Activated T-helper 1 cell treated with anti-CD3 and anti-CD28 coated beads, Interleukin-12 subunit alpha, Interleukin-12 subunit beta, Interleukin-2, Interleukin-4 antibody, amounts not matched to agents 30 ng/mL and 10 ng/mL and 1 ng/mL, durations not matched to agents 14 hours and 24 hours and 36 hours (primary cell): Measurements from ENCODE around the gene EFEMP2. TPM values are rescaled to one million over a fixed set of nuclear protein-coding genes. Genes with fewer than 3 reads are reported as not detected.
"Not testable (repeated sequence)": the region's sequence is repeated elsewhere in the genome, so short reads cannot be mapped to it uniquely, and the experiment has no call there.

ENCODE experiments used
- DNase-seq: peaks from one replicate; pipeline ENCODE4 v3.0.0; 2021; ENCODE audit warnings: low spot score
- H3K27ac Mint-ChIP-seq: one replicate; pipeline ENCODE4 v1.8.0; 2021; ENCODE audit warnings: mild to moderate bottlenecking, mixed read lengths
- H3K27me3 Mint-ChIP-seq: one replicate; pipeline ENCODE4 v1.8.0; 2022; ENCODE audit warnings: mild to moderate bottlenecking, moderate library complexity, mixed read lengths; ENCODE audit not compliant: insufficient read depth
- H3K36me3 Mint-ChIP-seq: one replicate; pipeline ENCODE4 v1.8.0; 2021; ENCODE audit warnings: low read depth, mixed read lengths
- H3K4me1 Mint-ChIP-seq: one replicate; pipeline ENCODE4 v1.8.0; 2021; ENCODE audit warnings: low read depth, mixed read lengths
- H3K4me3 Mint-ChIP-seq: one replicate; pipeline ENCODE4 v1.8.0; 2021; ENCODE audit warnings: mild to moderate bottlenecking, moderate library complexity, mixed read lengths
- H3K9me3 Mint-ChIP-seq: one replicate; pipeline ENCODE4 v1.8.0; 2021; ENCODE audit warnings: mixed read lengths
- intact Hi-C: fragments of 100-400 bp; cut with micrococcal nuclease; formaldehyde crosslinking; loops from one replicate; pipeline ENCODE4 v1.15.1; 2024
- total RNA-seq: library from RNA; stranded (reverse); gene quantifications from 2 replicates; pipeline ENCODE4 v1.2.3, GENCODE V29; 2022

The EFEMP2 gene
- total RNA-seq, 1 donor from 2014 or later = 7.9 TPM

DNA sequence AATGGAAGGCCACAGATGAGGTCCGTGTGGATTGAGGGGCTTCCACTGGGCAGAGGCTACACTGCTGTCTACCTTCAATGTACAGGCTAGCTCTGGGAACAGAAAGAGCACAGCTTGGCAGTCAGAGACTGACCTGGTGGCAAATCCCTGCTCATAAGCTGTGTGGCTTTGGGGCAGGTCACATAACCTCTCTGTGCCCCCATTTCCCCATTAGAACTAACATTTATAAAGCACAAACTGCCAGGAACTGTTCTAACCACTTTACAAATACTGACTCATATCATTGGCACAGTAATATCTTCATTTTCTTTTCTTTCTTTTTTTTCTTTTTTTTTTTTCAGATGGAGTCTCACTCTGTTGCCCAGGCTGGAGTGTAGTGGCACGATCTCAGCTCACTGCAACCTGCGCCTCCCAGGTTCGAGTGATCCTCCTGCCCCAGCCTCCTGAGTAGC is 24.4 kb upstream of the EFEMP2 start:
- no peak for DNase-seq
- peaks cover 45% of the 10 kb centered on the region for H3K4me1 Mint-ChIP-seq
- H3K27me3 Mint-ChIP-seq = no peaks in the 10 kb centered on the region
- H3K36me3 Mint-ChIP-seq = peaks cover 31% of the 10 kb centered on the region
- H3K27ac Mint-ChIP-seq = no peak overlapping the region
- H3K4me3 Mint-ChIP-seq = peak overlapping the region; percentile 67
- no peaks in the 10 kb centered on the region for H3K9me3 Mint-ChIP-seq
- intact Hi-C loops = no loop called here

DNA sequence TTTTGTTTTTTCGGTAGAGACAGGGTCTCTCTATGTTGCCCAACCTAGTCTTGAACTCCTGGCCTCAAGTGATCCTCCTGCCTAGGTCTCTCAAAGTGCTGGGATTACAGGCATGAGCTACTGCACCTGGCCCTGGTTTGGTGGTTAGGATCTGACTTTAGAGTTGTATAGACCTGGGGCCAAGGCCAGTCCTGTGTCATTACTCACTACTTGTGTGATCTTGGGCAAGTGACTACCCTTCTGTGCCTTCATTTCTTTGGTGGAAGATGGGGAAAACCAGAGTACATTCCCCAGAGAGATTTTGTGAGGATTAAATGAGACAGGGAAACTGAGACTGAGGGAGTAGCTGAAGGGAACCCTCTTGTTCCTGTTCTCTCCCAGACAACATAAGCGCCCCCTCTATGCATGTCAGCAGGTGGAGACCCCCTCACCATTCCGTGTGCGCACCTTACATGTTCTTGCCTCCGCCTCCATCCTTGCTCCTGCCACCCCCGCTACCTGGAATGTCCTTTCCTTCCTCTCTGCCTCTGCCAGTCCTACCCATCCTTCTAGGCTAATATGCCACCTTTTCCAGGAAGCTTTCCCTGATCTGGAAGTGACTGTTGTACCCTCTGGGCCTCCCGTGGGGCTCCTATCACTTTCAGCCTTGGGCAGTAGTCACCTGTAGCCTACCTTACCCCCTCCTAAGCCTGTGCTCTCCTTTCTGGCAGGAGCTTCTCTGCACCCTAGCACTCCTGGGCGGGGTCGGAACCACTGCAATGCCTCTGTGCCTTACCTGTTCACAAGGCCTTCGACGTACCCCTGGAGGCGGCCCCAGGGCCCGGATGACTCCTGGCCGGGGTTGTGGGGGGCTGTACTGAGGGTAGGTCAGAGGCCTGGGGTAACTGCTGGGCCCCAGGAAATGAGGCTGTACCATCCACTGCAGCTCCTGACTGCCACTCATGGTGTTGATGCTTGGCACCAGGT is 23.7 kb upstream of the EFEMP2 start:
- no peak overlapping the region for H3K4me3 Mint-ChIP-seq
- H3K27me3 Mint-ChIP-seq = no peaks in the 10 kb centered on the region
- peak overlapping the region; percentile 43 for H3K27ac Mint-ChIP-seq
- H3K9me3 Mint-ChIP-seq = no peaks in the 10 kb centered on the region
- intact Hi-C loops = no loop called here
- peaks cover 34% of the 10 kb centered on the region for H3K36me3 Mint-ChIP-seq
- peaks cover 44% of the 10 kb centered on the region for H3K4me1 Mint-ChIP-seq
- no peak for DNase-seq

DNA sequence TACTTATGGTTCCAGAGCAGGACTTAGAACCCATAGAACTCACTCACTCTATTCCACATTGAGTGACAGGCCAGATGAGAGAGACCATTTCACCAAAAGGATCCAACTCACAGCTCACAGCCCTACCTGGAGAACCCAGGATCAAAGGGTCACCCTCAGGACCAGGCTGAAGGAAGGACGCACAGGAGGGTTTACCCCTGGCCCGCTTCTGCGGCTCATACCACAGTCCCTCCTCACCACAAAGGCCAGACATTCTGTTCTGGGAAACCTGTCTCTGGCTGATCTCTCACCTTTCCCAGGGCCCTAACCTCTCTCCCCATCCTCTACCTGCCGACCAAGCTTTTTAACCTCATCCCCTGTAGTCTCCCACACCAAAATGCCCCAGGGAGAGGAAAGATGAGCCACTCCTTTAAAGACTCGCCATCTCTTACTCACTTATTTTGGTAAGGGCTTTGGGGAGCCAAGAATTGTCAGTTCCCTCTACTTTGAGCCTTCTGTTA is 22.9 kb upstream of the EFEMP2 start:
- Mint-ChIP-seq H3K4me3 (peak overlapping the region; percentile 71), H3K36me3 (peaks cover 34% of the 10 kb centered on the region), H3K27ac (peak overlapping the region; percentile 40), H3K9me3 (no peaks in the 10 kb centered on the region), H3K27me3 (no peaks in the 10 kb centered on the region), H3K4me1 (peaks cover 44% of the 10 kb centered on the region)
- intact Hi-C loops = no loop called here
- DNase-seq = no peak

DNA sequence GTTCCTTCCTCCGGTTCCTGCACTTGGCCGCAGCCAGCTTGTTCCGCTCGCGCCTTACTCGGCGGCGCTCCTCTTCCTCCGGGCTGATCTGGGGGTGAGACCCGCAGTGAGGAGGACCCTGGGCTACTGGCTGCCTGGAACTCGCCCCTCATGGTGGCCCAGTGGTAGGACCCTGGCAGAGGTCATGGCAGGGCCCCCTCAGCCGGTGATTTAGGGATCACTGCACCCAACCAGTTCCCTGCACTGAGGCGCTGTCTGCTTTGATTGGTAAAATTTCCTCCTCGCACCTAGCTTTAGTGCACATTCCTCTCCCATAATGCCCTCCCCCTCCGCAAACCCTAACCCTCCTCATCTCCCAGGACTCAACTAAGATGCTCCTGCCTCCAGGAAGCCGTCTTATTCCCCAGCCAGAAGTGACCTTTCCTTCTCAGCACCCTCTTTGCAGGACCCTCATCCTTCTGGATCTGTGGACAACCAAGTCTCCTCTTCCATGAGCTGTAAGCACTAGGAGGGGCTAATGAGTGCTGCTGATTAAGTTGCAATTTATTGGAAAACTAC is 21.5 kb upstream of the EFEMP2 start:
- H3K27me3 Mint-ChIP-seq = no peaks in the 10 kb centered on the region
- peaks cover 57% of the 10 kb centered on the region for H3K4me1 Mint-ChIP-seq

DNA sequence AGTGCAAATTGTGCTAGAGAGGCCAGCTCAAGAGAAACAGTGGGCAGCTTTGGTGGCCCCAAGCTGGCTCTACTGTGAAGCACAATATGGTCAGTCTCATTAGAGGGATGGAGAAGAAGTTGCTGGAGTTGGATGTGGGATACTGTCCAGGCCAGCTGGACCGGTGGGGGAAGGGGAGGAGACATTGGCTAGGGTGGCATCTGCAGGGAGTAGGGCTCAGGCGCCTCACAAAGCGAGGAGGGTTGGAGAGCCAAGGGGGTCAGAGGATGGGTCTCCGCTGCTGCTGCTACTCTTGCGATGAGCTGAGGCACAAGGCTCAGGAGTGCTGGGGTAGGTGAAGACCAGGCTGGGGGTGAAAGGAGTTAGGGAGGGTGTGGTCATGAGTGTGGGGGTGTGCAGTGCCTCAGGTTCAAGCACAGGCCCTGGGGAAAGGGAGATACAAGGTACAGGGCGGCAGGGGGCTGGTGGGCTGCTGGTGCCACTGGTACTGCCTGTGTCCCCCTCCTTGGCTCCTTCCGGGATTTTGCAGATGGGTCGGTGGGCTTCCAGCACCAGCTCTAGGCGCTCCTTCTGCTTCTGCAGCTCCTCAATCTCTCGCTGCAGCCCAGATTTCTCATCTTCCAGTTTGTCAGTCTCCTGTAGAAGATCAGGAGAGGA is 20.2 kb upstream of the EFEMP2 start:
- Mint-ChIP-seq H3K4me3 (peak overlapping the region; percentile 85), H3K27me3 (no peaks in the 10 kb centered on the region), H3K9me3 (no peaks in the 10 kb centered on the region), H3K27ac (peak overlapping the region; percentile 86), H3K36me3 (peaks cover 36% of the 10 kb centered on the region), H3K4me1 (peaks cover 63% of the 10 kb centered on the region)
- intact Hi-C loops = loop anchor here (5.0 kb wide), 2 partner anchors 160 to 375 kb away; partner anchors contain the start of genes RAB1B and SF3B2
- no peak for DNase-seq

More for the DNA sequence above, 21.5 kb upstream of the EFEMP2 start:
- intact Hi-C loops = loop anchor here (5.0 kb wide), 2 partner anchors 158 to 373 kb away; partner anchors contain the start of genes RAB1B and SF3B2
- peak overlapping the region; percentile 85 for H3K4me3 Mint-ChIP-seq
- H3K9me3 Mint-ChIP-seq = no peaks in the 10 kb centered on the region
- no peak for DNase-seq
- peaks cover 34% of the 10 kb centered on the region for H3K36me3 Mint-ChIP-seq
- peak overlapping the region; percentile 84 for H3K27ac Mint-ChIP-seq

DNA sequence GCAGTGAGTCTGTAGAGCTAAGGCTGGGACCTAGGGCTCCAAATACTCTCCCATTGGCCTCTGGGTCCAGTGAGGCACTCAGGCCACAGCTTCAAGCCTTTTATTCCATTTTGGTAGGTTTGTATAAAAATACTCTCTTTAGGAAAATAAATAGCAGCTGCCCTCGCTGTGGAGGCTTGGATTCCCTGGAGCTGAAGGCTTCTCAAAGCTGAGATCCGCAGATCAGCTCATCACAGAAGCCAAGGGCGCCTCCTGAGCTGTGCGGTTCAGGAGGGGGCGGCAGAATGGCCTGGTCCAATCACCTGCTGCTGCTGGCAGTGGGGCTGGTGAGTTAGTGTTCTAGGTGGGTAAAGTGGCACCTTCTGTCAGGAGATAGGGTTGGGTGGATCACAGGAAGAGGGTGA is 19.5 kb upstream of the EFEMP2 start:
- Mint-ChIP-seq H3K4me3 (peak overlapping the region; percentile 85), H3K27ac (peak overlapping the region; percentile 86), H3K4me1 (peaks cover 63% of the 10 kb centered on the region), H3K36me3 (peaks cover 32% of the 10 kb centered on the region)
- intact Hi-C loops = loop anchor here (5.0 kb wide), 2 partner anchors 160 to 375 kb away; partner anchors contain the start of genes RAB1B and SF3B2
- H3K27me3 Mint-ChIP-seq, DNase-seq, H3K9me3 Mint-ChIP-seq: not testable (repeated sequence)

DNA sequence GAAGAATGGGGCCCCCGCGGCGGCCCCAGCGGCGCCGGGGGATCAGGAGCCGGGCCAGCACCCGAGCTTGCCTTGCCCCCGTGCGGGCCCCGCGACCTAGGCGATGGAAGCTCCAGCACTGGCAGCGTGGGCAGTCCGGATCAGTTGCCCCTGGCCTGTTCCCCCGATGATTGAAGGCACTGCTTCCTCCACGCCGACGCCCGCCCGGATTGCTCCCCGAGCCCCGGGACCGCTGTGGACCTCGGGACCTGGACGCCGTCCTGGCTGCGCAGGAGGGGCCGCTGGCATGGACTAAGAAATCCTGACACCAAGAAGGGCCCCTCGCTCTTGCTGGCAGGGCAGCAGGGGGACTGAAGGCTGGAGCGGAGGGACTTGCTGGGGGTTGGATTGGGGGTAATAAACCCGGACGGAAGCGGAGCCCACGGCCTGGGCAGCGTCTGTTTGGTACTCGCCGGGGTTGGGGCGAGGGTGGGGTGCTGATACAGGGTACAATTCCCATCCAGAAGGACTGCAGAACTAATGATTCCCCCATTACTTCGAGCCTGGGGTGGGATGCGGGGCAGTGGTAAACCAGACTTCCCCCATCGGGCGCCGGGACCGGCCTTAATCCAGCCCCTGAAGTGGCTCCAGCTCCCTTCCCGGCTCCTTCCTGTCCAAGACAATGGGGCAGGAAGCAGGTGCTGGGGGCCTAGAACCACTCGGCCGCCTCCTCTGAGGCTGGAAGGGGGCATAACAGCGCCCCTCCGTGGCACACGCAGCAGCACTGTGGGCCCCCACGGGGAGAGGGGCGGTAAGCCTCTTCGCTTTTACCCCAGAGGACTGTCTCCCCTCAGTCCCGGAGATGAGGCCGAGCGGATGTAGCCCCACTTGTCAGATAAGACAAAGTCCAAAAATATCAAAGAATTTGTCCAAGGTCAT is 18.9 kb upstream of the EFEMP2 start:
- Mint-ChIP-seq H3K36me3 (peaks cover 33% of the 10 kb centered on the region), H3K4me3 (peak overlapping the region; percentile 85), H3K4me1 (peaks cover 63% of the 10 kb centered on the region), H3K9me3 (no peaks in the 10 kb centered on the region), H3K27ac (peak overlapping the region; percentile 86), H3K27me3 (no peaks in the 10 kb centered on the region)
- no peak for DNase-seq
- intact Hi-C loops = loop anchor here (5.0 kb wide), 2 partner anchors 161 to 376 kb away; partner anchors contain the start of genes RAB1B and SF3B2

DNA sequence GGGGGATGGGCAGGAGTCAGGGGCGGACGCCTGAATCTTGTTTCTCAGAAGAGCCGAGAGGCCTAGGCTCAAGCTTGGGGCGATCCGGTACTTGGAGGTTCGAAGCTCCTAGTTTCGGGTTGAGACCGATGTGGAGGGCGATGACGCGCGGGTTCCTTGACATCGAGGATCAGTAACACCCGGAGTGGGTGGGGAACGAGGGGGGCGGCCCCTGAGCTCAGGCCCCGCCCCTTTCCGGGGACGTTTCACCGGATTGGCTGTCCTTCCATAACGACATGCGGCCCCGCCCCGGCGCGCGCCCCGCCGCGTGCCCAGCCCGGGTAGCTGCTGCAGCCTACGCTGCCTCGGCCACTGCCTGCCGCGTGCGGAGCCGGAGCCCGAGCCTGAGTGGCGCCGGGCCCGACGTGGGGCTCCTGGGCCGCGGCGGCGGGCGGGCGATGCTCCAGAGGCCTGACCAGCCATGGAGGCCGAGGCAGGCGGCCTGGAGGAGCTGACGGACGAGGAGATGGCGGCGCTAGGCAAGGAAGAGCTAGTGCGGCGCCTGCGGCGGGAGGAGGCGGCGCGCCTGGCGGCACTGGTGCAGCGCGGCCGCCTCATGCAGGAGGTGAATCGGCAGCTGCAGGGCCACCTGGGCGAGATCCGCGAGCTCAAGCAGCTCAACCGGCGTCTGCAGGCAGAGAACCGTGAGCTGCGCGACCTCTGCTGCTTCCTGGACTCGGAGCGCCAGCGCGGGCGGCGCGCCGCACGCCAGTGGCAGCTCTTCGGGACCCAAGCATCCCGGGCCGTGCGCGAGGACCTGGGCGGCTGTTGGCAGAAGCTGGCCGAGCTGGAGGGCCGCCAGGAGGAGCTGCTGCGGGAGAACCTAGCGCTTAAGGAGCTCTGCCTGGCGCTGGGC is 18.0 kb upstream of the EFEMP2 start, which contains the start of gene CCDC85B:
Gene CCDC85B (plus strand): TSS at position 350 of the 895 bp plus-strand sequence. CDS start 111 bp downstream, at position 461.
- no peaks in the 10 kb centered on the region for H3K27me3 Mint-ChIP-seq
- DNase-seq = peak; percentile 98
- intact Hi-C loops = loop anchor here (1.0 to 5.0 kb wide), 5 partner anchors 10 to 377 kb away; partner anchors contain the start of genes C11orf68, DRAP1, FOSL1 and KAT5
- peak within 1 kb of the TSS; percentile 99 for H3K4me3 Mint-ChIP-seq
- H3K4me1 Mint-ChIP-seq = peaks cover 58% of the 10 kb centered on the region
- peak within 1 kb of the TSS; percentile 96 for H3K27ac Mint-ChIP-seq
- peaks cover 27% of the 10 kb centered on the region for H3K36me3 Mint-ChIP-seq
- H3K9me3 Mint-ChIP-seq = no peaks in the 10 kb centered on the region

DNA sequence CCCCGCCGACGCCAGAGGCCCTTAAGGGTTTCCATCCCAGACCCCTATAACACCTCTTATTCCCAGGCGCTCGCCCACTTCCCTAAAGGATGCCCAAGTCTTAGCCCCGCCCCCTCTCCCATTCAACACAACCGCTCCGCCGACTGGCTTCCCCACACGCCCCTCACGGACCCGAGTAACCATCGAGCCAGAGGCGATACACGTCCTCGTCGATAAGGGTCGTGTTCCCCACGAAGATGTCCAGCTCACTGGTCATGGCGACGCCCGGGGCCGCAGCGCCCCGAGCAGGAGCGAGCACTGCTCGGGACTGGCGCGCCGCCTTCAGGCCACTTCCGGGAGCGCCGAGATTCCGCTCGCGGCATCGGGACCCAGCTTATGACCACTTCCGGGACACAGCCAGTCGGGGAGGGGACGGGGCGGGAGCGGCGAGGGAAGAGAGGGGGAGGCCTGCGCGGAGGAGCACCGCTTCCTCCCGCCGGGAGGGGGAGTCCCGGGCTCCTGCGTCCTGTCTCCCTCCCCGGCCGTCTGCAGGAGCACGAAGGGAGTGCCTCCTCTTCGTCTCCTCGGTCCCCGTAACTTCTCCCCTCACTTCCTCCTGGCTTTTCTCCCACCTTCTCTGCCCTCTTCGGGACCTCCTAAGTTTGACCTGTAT is 15.7 kb upstream of the EFEMP2 start, which contains the start of gene FIBP:
Gene FIBP (minus strand): TSS at position 309 of the 652 bp plus-strand sequence. CDS start 53 bp downstream, at position 256.
- Mint-ChIP-seq H3K27ac (peak within 1 kb of the TSS; percentile 96), H3K36me3 (peaks cover 36% of the 10 kb centered on the region), H3K9me3 (no peaks in the 10 kb centered on the region), H3K4me3 (peak within 1 kb of the TSS; percentile 99), H3K4me1 (peaks cover 58% of the 10 kb centered on the region), H3K27me3 (no peaks in the 10 kb centered on the region)
- intact Hi-C loops = loop anchor here (1.0 to 2.0 kb wide), 7 partner anchors 15 to 273 kb away; partner anchors contain the start of genes BANF1, EIF1AD, MUS81 and PCNX3
- peak; percentile 90 for DNase-seq

DNA sequence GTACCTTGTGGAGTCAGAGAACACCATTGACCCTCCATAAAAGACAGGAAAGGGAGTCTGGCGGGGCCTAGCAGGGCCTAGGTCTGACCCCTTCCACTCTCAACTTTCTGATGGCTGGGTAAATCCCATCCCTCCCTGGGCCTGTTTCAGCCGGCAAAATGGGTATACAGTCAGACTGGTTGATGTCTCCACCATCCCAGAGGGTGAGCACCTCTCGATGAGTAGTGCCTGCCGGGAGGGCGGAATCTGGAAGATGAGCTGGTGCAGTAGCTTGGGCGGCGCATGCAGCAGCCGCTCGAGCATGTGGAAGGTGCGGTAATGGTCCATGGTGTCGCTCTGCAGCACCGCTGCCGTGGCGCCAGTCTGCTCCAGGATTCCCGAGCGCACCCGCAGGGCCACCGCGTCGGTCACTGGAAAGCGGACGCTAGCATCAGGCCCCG is 15.1 kb upstream of the EFEMP2 start:
- Mint-ChIP-seq H3K9me3 (no peaks in the 10 kb centered on the region), H3K36me3 (peaks cover 35% of the 10 kb centered on the region), H3K27ac (peak overlapping the region; percentile 96), H3K4me3 (peak overlapping the region; percentile 99), H3K27me3 (no peaks in the 10 kb centered on the region), H3K4me1 (peaks cover 53% of the 10 kb centered on the region)
- intact Hi-C loops = loop anchor here (1.0 to 2.0 kb wide), 7 partner anchors 14 to 272 kb away; partner anchors contain the start of genes BANF1, EIF1AD, MUS81 and PCNX3
- DNase-seq = no peak
